GM19025 (cell line): ENCODE data around the gene NDUFA3.

ENCODE experiments used
- ATAC-seq: cut with Tn5 transposase; IDR thresholded peaks from one replicate; pipeline ENCODE4 v1.9.1; 2021; ENCODE audit warnings: mild to moderate bottlenecking, low read depth, moderate library complexity; ENCODE audit not compliant: unreplicated experiment

The NDUFA3 gene

GRCh38 chr19:54106716-54107115 is 4.1 kb downstream of the NDUFA3 start:
- ATAC-seq: no peak

- ATAC-seq: no peak
Measured at GRCh38 chr19:54107876-54108490, 5.3 kb downstream of the NDUFA3 start.

GRCh38 chr19:54108496-54108895 is 5.8 kb downstream of the NDUFA3 start:
- ATAC-seq: no peak

GRCh38 chr19:54109651-54110050 is 7.0 kb downstream of the NDUFA3 start:
- no peak for ATAC-seq

GRCh38 chr19:54114340-54115108 is 11.9 kb downstream of the NDUFA3 start:
- no peak for ATAC-seq

GRCh38 chr19:54115109-54116063 is 12.7 kb downstream of the NDUFA3 start, which contains the start of the genes PRPF31 and TFPT:
Gene PRPF31 (plus strand): TSS chr19:54115754. CDS start chr19:54118279, 2,525 bp downstream.
Gene TFPT (minus strand): TSS chr19:54115657. CDS start chr19:54115269, 388 bp downstream.
- peak; percentile 80 for ATAC-seq

- ATAC-seq: no peak
Measured at GRCh38 chr19:54121259-54121658, 18.6 kb downstream of the NDUFA3 start.

- ATAC-seq: no peak
Measured at GRCh38 chr19:54123682-54124081, 21.0 kb downstream of the NDUFA3 start.

GRCh38 chr19:54124393-54124792 is 21.7 kb downstream of the NDUFA3 start:
- no peak for ATAC-seq

GRCh38 chr19:54125713-54126112 is 23.1 kb downstream of the NDUFA3 start:
- ATAC-seq: no peak

- ATAC-seq: no peak
Measured at GRCh38 chr19:54127688-54128440, 25.2 kb downstream of the NDUFA3 start.

GRCh38 chr19:54128441-54128725 is 25.7 kb downstream of the NDUFA3 start:
- ATAC-seq: no peak

- ATAC-seq: no peak
Measured at GRCh38 chr19:54128796-54129616, 26.4 kb downstream of the NDUFA3 start.

GRCh38 chr19:54129617-54129996 is 27.0 kb downstream of the NDUFA3 start:
- no peak for ATAC-seq

- ATAC-seq: no peak
Measured at GRCh38 chr19:54133312-54133956, 30.8 kb downstream of the NDUFA3 start.

GRCh38 chr19:54133957-54134590 is 31.4 kb downstream of the NDUFA3 start:
- ATAC-seq: no peak

- no peak for ATAC-seq
Measured at GRCh38 chr19:54136086-54136863, 33.6 kb downstream of the NDUFA3 start.
